Measurements from ENCODE around the gene RXRG. TPM values are rescaled to one million over a fixed set of nuclear protein-coding genes. Genes with fewer than 3 reads are reported as not detected.
A peak's percentile ranks its signal among the peaks of the same experiment; 100 is the strongest.

The RXRG gene
- total and polyA plus RNA-seq, 3 experiments from 2014 or later: not detected

DNA sequence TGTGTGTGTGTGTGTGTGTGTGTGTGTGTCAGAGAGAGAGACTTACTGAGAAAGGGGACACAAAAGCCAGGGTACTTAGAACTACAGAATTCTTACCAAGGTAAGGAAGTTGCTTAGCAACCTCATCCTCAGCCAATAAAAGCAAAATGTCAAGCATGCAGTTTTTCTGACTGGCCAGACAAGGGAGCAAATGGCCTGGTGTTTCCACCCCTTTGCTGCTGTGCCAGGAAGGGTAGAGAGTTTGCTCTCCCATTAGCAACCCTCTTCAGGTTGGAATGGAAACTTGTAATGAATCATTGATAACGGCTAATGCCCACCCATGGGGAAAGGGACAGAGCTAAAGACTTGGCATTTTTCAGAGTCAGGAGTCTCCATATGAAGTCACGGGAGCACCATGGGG, 10.6 kb downstream of the RXRG start:
- Mint-ChIP-seq H3K4me3 (no peak overlapping the region), H3K9me3 (no peaks in the 10 kb centered on the region), H3K27me3 (peaks cover 1 to 15% of the 10 kb centered on the region in 2 donors), H3K36me3 (no peaks in the 10 kb centered on the region), H3K4me1 (no peaks in the 10 kb centered on the region), H3K27ac (no peak overlapping the region)
- H3K27ac ChIP-seq (ENCODE audit: low read depth, low read length): no peak overlapping the region
- H3K9me3 ChIP-seq (ENCODE audit: low read length): no peaks in the 10 kb centered on the region
- no peaks in the 10 kb centered on the region for H3K27me3 ChIP-seq (ENCODE audit: insufficient read depth, low read length, poor library complexity, severe bottlenecking)
- H3K4me1 ChIP-seq (ENCODE audit: insufficient read depth, low read length): no peaks in the 10 kb centered on the region
- no peaks in the 10 kb centered on the region for H3K36me3 ChIP-seq (ENCODE audit: insufficient read depth, low read length)
- POLR2A ChIA-PET: no interaction called here
- CTCF ChIA-PET: no interaction called here
- H3K4me3 ChIP-seq (ENCODE audit: low read length): no peak overlapping the region
- no peak for DNase-seq

- ChIA-PET CTCF (no interaction called here), POLR2A (no interaction called here)
- no peaks in the 10 kb centered on the region for H3K36me3 ChIP-seq (ENCODE audit: insufficient read depth, low read length)
- H3K4me3 ChIP-seq (ENCODE audit: low read length): no peak overlapping the region
- no peaks in the 10 kb centered on the region for H3K4me1 ChIP-seq (ENCODE audit: insufficient read depth, low read length)
- DNase-seq: no peak
- H3K27ac ChIP-seq (ENCODE audit: low read depth, low read length): no peak overlapping the region
- H3K9me3 ChIP-seq (ENCODE audit: low read length): no peaks in the 10 kb centered on the region
- Mint-ChIP-seq H3K4me1 (no peaks in the 10 kb centered on the region), H3K27me3 (no peaks in the 10 kb centered on the region), H3K9me3 (no peaks in the 10 kb centered on the region), H3K4me3 (no peak overlapping the region), H3K36me3 (peaks cover 0 to 1% (median 0%) of the 10 kb centered on the region in 3 donors), H3K27ac (no peak overlapping the region)
- no peaks in the 10 kb centered on the region for H3K27me3 ChIP-seq (ENCODE audit: insufficient read depth, low read length, poor library complexity, severe bottlenecking)
These were observed 13.8 kb downstream of the RXRG start for GRCh38 chr1:165431079-165431478.

GRCh38 chr1:165426745-165427144, 18.2 kb downstream of the RXRG start:
- no peaks in the 10 kb centered on the region for H3K9me3 ChIP-seq (ENCODE audit: low read length)
- DNase-seq: no peak
- H3K4me3 Mint-ChIP-seq: no peak overlapping the region
- no peak overlapping the region for H3K4me3 ChIP-seq (ENCODE audit: low read length)
- ChIA-PET POLR2A (no interaction called here), CTCF (no interaction called here)
- peaks cover 0 to 1% (median 0%) of the 10 kb centered on the region in 3 donors for H3K36me3 Mint-ChIP-seq
- no peak overlapping the region for H3K27ac Mint-ChIP-seq
- H3K9me3 Mint-ChIP-seq: no peaks in the 10 kb centered on the region
- H3K4me1 Mint-ChIP-seq: peaks cover 17 to 21% (median 19%) of the 10 kb centered on the region in 3 donors
- no peaks in the 10 kb centered on the region for H3K27me3 ChIP-seq (ENCODE audit: insufficient read depth, low read length, poor library complexity, severe bottlenecking)
- no peaks in the 10 kb centered on the region for H3K27me3 Mint-ChIP-seq
- no peaks in the 10 kb centered on the region for H3K36me3 ChIP-seq (ENCODE audit: insufficient read depth, low read length)
- no peak overlapping the region for H3K27ac ChIP-seq (ENCODE audit: low read depth, low read length)
- peaks cover 9% of the 10 kb centered on the region for H3K4me1 ChIP-seq (ENCODE audit: insufficient read depth, low read length)

GRCh38 chr1:165425621-165426020, 19.3 kb downstream of the RXRG start:
- Mint-ChIP-seq H3K27ac (peak overlapping the region in 6 of 8 donors; percentile 2 to 91 (median 24)), H3K36me3 (peaks cover 0 to 2% (median 0%) of the 10 kb centered on the region in 3 donors)
- CTCF ChIA-PET: no interaction called here

DNA sequence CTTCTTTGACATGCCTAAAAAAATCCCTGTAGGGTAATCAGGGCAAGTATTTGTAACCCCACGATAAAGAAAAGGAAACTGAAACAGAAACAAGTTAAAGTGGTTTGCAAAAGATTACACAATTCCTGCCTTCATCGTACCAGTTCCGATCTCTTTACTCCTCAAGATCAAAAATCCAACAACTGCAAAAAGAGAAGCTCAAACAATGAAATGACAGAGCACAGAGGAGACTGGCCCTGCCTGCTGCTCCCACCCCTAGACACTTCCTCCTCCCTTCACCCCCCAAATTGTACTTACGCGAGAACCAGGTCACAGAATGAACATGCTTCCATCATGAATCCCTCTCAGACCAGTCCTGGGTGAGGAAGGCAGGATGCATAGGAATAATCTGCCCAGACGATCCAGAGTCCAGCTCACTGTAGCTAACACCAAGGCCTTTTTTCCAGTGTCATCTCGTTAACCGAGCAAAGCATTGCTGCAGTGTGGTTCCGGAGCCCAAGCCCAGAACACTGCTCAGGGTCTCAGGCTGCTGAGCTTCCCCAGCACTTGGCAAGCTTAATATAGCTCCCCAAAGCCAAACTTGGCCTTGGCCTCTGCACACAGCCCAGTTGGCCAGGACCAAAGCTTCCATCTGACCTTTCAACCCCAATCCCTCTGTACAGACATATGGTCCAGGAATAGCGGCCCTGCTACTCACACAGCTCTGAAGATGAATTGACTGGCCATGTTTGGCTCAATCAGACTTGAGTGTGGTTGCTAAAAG, 20.3 kb downstream of the RXRG start:
- peak in 2 of 5 donors; percentile 5 to 38 for DNase-seq
- Histone ChIP-seq H3K4me1 (ENCODE audit: insufficient read depth, low read length) (peaks cover 9% of the 10 kb centered on the region), H3K4me3 (ENCODE audit: low read length) (peak overlapping the region; percentile 49), H3K36me3 (ENCODE audit: insufficient read depth, low read length) (no peaks in the 10 kb centered on the region), H3K27ac (ENCODE audit: low read depth, low read length) (no peak overlapping the region), H3K27me3 (ENCODE audit: insufficient read depth, low read length, poor library complexity, severe bottlenecking) (no peaks in the 10 kb centered on the region), H3K9me3 (ENCODE audit: low read length) (no peaks in the 10 kb centered on the region)
- H3K27me3 Mint-ChIP-seq: no peaks in the 10 kb centered on the region
- CTCF ChIA-PET: interaction anchor here (0.9 kb wide), 1 partner anchor 22 kb away, joined by 3 read pairs; no protein-coding TSS in a partner anchor
- no peaks in the 10 kb centered on the region for H3K9me3 Mint-ChIP-seq
- POLR2A ChIA-PET: interaction anchor here (0.6 kb wide), 1 partner anchor 9 kb away, joined by 3 read pairs; no protein-coding TSS in a partner anchor
- H3K4me3 Mint-ChIP-seq: peak overlapping the region; percentile 55 to 86 (median 78)
- peaks cover 0 to 3% (median 0%) of the 10 kb centered on the region in 3 donors for H3K36me3 Mint-ChIP-seq
- H3K4me1 Mint-ChIP-seq: peaks cover 17 to 21% (median 19%) of the 10 kb centered on the region in 3 donors
- peak overlapping the region; percentile 33 to 94 (median 82) for H3K27ac Mint-ChIP-seq

More at GRCh38 chr1:165425621-165426020, 19.3 kb downstream of the RXRG start:
- Mint-ChIP-seq H3K4me3 (peak overlapping the region in 4 of 7 donors; percentile 13 to 86 (median 58)), H3K4me1 (peaks cover 17 to 21% (median 19%) of the 10 kb centered on the region in 3 donors), H3K9me3 (no peaks in the 10 kb centered on the region), H3K27me3 (no peaks in the 10 kb centered on the region)
- Histone ChIP-seq H3K9me3 (ENCODE audit: low read length) (no peaks in the 10 kb centered on the region), H3K36me3 (ENCODE audit: insufficient read depth, low read length) (no peaks in the 10 kb centered on the region), H3K4me3 (ENCODE audit: low read length) (no peak overlapping the region), H3K4me1 (ENCODE audit: insufficient read depth, low read length) (peaks cover 9% of the 10 kb centered on the region), H3K27ac (ENCODE audit: low read depth, low read length) (no peak overlapping the region), H3K27me3 (ENCODE audit: insufficient read depth, low read length, poor library complexity, severe bottlenecking) (no peaks in the 10 kb centered on the region)
- POLR2A ChIA-PET: no interaction called here
- DNase-seq: no peak

GRCh38 chr1:165423136-165423535, 21.8 kb downstream of the RXRG start:
- H3K27ac Mint-ChIP-seq: no peak overlapping the region
- no peaks in the 10 kb centered on the region for H3K9me3 ChIP-seq (ENCODE audit: low read length)
- H3K36me3 Mint-ChIP-seq: peaks cover 0 to 3% (median 0%) of the 10 kb centered on the region in 3 donors
- no peak overlapping the region for H3K27ac ChIP-seq (ENCODE audit: low read depth, low read length)
- ChIA-PET CTCF (interaction anchor here (2.0 kb wide), 1 partner anchor 56 kb away, joined by 6 read pairs; no protein-coding TSS in a partner anchor), POLR2A (no interaction called here)
- H3K36me3 ChIP-seq (ENCODE audit: insufficient read depth, low read length): no peaks in the 10 kb centered on the region
- H3K4me1 ChIP-seq (ENCODE audit: insufficient read depth, low read length): peaks cover 9% of the 10 kb centered on the region
- peaks cover 0 to 2% of the 10 kb centered on the region in 2 donors for H3K27me3 Mint-ChIP-seq
- peaks cover 17 to 21% (median 19%) of the 10 kb centered on the region in 3 donors for H3K4me1 Mint-ChIP-seq
- no peak overlapping the region for H3K4me3 Mint-ChIP-seq
- no peak overlapping the region for H3K4me3 ChIP-seq (ENCODE audit: low read length)
- H3K9me3 Mint-ChIP-seq: no peaks in the 10 kb centered on the region
- H3K27me3 ChIP-seq (ENCODE audit: insufficient read depth, low read length, poor library complexity, severe bottlenecking): no peaks in the 10 kb centered on the region
- no peak for DNase-seq

DNA sequence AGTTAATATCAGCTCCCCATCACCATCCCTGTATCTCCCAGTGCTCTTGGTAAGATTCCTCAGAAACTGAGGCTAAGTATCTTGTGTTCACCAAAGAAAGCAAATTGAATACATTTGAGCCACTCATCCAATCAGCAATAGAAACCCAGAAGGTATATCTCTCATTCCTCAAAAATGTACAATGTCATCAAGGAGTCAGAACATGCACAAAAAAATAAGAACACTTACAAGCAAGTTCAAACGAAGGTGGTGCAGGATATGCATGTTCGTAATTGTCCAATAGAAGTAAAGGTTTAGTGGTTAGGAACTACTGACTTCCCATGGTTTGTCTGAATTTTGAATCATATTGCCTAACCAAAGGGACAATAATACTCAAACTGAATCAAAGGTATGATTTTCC, 24.3 kb downstream of the RXRG start:
- H3K36me3 Mint-ChIP-seq: peaks cover 0 to 2% (median 0%) of the 10 kb centered on the region in 3 donors
- no peak overlapping the region for H3K27ac ChIP-seq (ENCODE audit: low read depth, low read length)
- ChIA-PET CTCF (interaction anchor here (1.2 kb wide), 1 partner anchor 27 kb away, joined by 3 read pairs; no protein-coding TSS in a partner anchor), POLR2A (no interaction called here)
- no peak overlapping the region for H3K4me3 ChIP-seq (ENCODE audit: low read length)
- H3K36me3 ChIP-seq (ENCODE audit: insufficient read depth, low read length): no peaks in the 10 kb centered on the region
- peaks cover 9% of the 10 kb centered on the region for H3K4me1 ChIP-seq (ENCODE audit: insufficient read depth, low read length)
- DNase-seq: no peak
- H3K27me3 Mint-ChIP-seq: peaks cover 10 to 12% of the 10 kb centered on the region in 2 donors
- no peak overlapping the region for H3K27ac Mint-ChIP-seq
- no peaks in the 10 kb centered on the region for H3K27me3 ChIP-seq (ENCODE audit: insufficient read depth, low read length, poor library complexity, severe bottlenecking)
- H3K4me1 Mint-ChIP-seq: peaks cover 17 to 21% (median 19%) of the 10 kb centered on the region in 3 donors
- no peaks in the 10 kb centered on the region for H3K9me3 ChIP-seq (ENCODE audit: low read length)
- no peaks in the 10 kb centered on the region for H3K9me3 Mint-ChIP-seq
- no peak overlapping the region for H3K4me3 Mint-ChIP-seq

DNA sequence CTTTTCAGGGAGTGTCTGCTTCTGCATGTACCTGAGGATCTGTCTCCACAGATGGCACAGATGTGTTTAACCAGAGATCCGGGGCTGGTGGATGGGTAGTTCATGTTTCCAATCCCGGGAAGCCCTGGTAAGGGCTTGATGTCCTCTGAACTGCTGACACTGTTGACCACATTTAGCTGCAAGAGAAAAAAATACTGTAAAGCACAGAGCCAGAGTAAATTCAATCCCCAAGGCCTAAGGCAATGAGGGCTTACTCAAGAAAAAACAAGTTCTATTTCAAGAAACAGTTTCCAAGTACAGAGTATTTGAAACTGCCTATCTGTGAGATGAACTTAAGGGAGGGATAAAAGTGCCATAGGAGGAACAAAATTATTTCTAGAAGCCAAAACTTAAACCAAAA, 25.1 kb downstream of the RXRG start:
- no peaks in the 10 kb centered on the region for H3K36me3 ChIP-seq (ENCODE audit: insufficient read depth, low read length)
- H3K4me1 Mint-ChIP-seq: peaks cover 12 to 13% (median 13%) of the 10 kb centered on the region in 3 donors
- DNase-seq: no peak
- peaks cover 0 to 2% (median 0%) of the 10 kb centered on the region in 3 donors for H3K36me3 Mint-ChIP-seq
- no peak overlapping the region for H3K27ac ChIP-seq (ENCODE audit: low read depth, low read length)
- ChIA-PET CTCF (no interaction called here), POLR2A (no interaction called here)
- H3K9me3 Mint-ChIP-seq: no peaks in the 10 kb centered on the region
- H3K27ac Mint-ChIP-seq: no peak overlapping the region
- peaks cover 6% of the 10 kb centered on the region for H3K4me1 ChIP-seq (ENCODE audit: insufficient read depth, low read length)
- no peaks in the 10 kb centered on the region for H3K9me3 ChIP-seq (ENCODE audit: low read length)
- peaks cover 10 to 20% of the 10 kb centered on the region in 2 donors for H3K27me3 Mint-ChIP-seq
- peaks cover 2% of the 10 kb centered on the region for H3K27me3 ChIP-seq (ENCODE audit: insufficient read depth, low read length, poor library complexity, severe bottlenecking)
- no peak overlapping the region for H3K4me3 ChIP-seq (ENCODE audit: low read length)
- H3K4me3 Mint-ChIP-seq: no peak overlapping the region
